Spleen (tissue), 11 donors: Measurements from ENCODE around the gene CASQ1. TPM values are rescaled to one million over a fixed set of nuclear protein-coding genes. Genes with fewer than 3 reads are reported as not detected.

Experiments used
- DNase-seq: peaks from one replicate; pipeline ENCODE4 v3.0.0-alpha.2; 2020
- H3K27ac ChIP-seq, 8 donors: fragments of 200-600 bp; sonication (generic) in 7 of 8; 1 replicate in 4 of 8; 2 replicates in 4 of 8; pipeline versions ENCODE4 v1.5.0 to v1.8.0; 2016 to 2021; ENCODE audit warnings: inconsistent platforms in 4 of 8, mild to moderate bottlenecking in 4 of 8, moderate library complexity in 1 of 8
- H3K27me3 ChIP-seq, 7 donors: fragments of 200-600 bp; sonication (generic) in 6 of 7; replicated peaks in 1 of 7; 1 replicate in 4 of 7; 2 replicates in 3 of 7; pipeline versions ENCODE4 v1.5.0 to v1.8.0; 2016 to 2021; ENCODE audit warnings: inconsistent platforms in 3 of 7, mild to moderate bottlenecking in 1 of 7
- H3K36me3 ChIP-seq, 6 donors: fragments of 200-600 bp; sonication (generic) in 5 of 6; 1 replicate in 4 of 6; 2 replicates in 2 of 6; pipeline versions ENCODE4 v1.5.0 to v1.8.0; 2016 to 2021; ENCODE audit warnings: inconsistent platforms in 2 of 6
- H3K4me1 ChIP-seq, 6 donors: fragments of 200-600 bp; sonication (generic) in 5 of 6; 1 replicate in 3 of 6; 2 replicates in 3 of 6; pipeline versions ENCODE4 v1.5.0 to v1.8.0; 2016 to 2021; ENCODE audit warnings: inconsistent platforms in 3 of 6
- H3K4me3 ChIP-seq, 8 donors: fragments of 200-600 bp; sonication (generic) in 7 of 8; 1 replicate in 4 of 8; 2 replicates in 4 of 8; pipeline versions ENCODE4 v1.5.0 to v1.8.0; 2016 to 2021; ENCODE audit warnings: inconsistent platforms in 4 of 8, mild to moderate bottlenecking in 4 of 8, moderate library complexity in 2 of 8
- H3K9me3 ChIP-seq, 8 donors: fragments of 200-600 bp; sonication (generic) in 7 of 8; 1 replicate in 4 of 8; 2 replicates in 4 of 8; pipeline versions ENCODE4 v1.5.0 to v1.8.0; 2016 to 2021; ENCODE audit warnings: inconsistent platforms in 4 of 8
- POLR2A ChIP-seq, 3 donors: fragments of 450-650 bp; IDR thresholded peaks; one replicate each; pipeline ENCODE4 v1.5.1; 2017; ENCODE audit warnings: antibody characterized with exemption in 3 of 3, mild to moderate bottlenecking in 1 of 3
- POLR2AphosphoS5 ChIP-seq, 3 donors: sonication (generic); formaldehyde crosslinking; IDR thresholded peaks; one replicate each; pipeline ENCODE4 v1.5.1; 2017; ENCODE audit warnings: antibody characterized with exemption in 3 of 3
- WGBS, 5 donors: extraction: QIAGEN DNeasy Blood & Tissue Kit in 3 of 5; methylation state at CpG; one replicate each; pipeline versions ENCODE4 v1.1.5 to v1.1.7; 2013 to 2018; 5-methylcytosine and 5-hydroxymethylcytosine counted together
- intact Hi-C: fragments of 100-400 bp; cut with DNase I; formaldehyde crosslinking; loops from one replicate; pipeline ENCODE4 v1.15.0; 2023; ENCODE audit warnings: low total_unique reads
- polyA plus RNA-seq, 3 donors: library from polyadenylated mRNA; stranded (reverse); fragments of 200-250 nt; gene quantifications; one replicate each; pipeline ENCODE4 v1.2.1, GENCODE V29; 2013
- total RNA-seq, 7 donors: library from RNA; depleted of rRNA in 3 of 7; stranded (reverse); fragments of >200 nt in 3 of 7; fragmentation: NEBNext Ultra II Directional in 4 of 7; extraction: Animal tissue kit (Norgen Biotek cat#: 25700) in 4 of 7; gene quantifications; one replicate each; pipeline versions ENCODE4 v1.1.0 to v1.2.1, GENCODE V29; 2016 to 2021
- TF ChIP-seq, protein P1 (sequence below), 11 experiments: fragments of 200-600 bp in 7 of 11; fragments of 450-650 bp in 4 of 11; sonication (generic) in 4 of 11; IDR thresholded peaks in 8 of 11; conservative IDR thresholded peaks in 3 of 11; 1 replicate in 7 of 11; 2 replicates in 4 of 11; pipeline versions ENCODE4 v1.4.0 to v1.8.0; 2016 to 2021; ENCODE audit warnings: antibody characterized with exemption in 11 of 11, inconsistent platforms in 4 of 11, mild to moderate bottlenecking in 1 of 11
- donor health status: healthy with polysubstance abuse.
- donor health status: DM: no; HTN: no; CAD: no; lungs with moderate emphysema.
- donor health status: DM: no; HTN: no; CAD: no.
- donor health status: Bipolar disorder and iron deficiency.
- donor health status: healthy.
- donor health status: DM: no; HTN: no; CAD: no.
- donor health status: DM: yes; HTN: yes; CAD: no.

Gene CASQ1
- total and polyA plus RNA-seq, 10 donors, result 0.37 to 1.5 (median 0.92) TPM; not detected in 3

GRCh38 chr1:160158534-160158933, 31.8 kb upstream of the CASQ1 start:
- WGBS, 5 donors, result 82 to 88% (median 85%) methylated on average over 4 of the region's 4 CpGs
- DNase-seq, result no peak
- no peaks in the 10 kb centered on the region for H3K36me3 ChIP-seq
- no peak overlapping the region for H3K4me3 ChIP-seq
- no peaks in the 10 kb centered on the region for H3K9me3 ChIP-seq
- no peaks in the 10 kb centered on the region for H3K27me3 ChIP-seq
- intact Hi-C loops, result no loop called here
- TF ChIP-seq POLR2A (IDR thresholded peaks at IDR 0.05) (no peak), POLR2AphosphoS5 (IDR thresholded peaks at IDR 0.05) (no peak)
- TF ChIP-seq, protein P1, sequence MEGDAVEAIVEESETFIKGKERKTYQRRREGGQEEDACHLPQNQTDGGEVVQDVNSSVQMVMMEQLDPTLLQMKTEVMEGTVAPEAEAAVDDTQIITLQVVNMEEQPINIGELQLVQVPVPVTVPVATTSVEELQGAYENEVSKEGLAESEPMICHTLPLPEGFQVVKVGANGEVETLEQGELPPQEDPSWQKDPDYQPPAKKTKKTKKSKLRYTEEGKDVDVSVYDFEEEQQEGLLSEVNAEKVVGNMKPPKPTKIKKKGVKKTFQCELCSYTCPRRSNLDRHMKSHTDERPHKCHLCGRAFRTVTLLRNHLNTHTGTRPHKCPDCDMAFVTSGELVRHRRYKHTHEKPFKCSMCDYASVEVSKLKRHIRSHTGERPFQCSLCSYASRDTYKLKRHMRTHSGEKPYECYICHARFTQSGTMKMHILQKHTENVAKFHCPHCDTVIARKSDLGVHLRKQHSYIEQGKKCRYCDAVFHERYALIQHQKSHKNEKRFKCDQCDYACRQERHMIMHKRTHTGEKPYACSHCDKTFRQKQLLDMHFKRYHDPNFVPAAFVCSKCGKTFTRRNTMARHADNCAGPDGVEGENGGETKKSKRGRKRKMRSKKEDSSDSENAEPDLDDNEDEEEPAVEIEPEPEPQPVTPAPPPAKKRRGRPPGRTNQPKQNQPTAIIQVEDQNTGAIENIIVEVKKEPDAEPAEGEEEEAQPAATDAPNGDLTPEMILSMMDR (IDR thresholded peaks at IDR 0.05 in 8 of 11, conservative IDR thresholded peaks at IDR 0.05 in 3 of 11), result no peak
- H3K4me1 ChIP-seq, result peaks cover 0 to 6% (median 0%) of the 10 kb centered on the region in 6 donors
- no peak overlapping the region for H3K27ac ChIP-seq

- H3K4me3 ChIP-seq, result no peak overlapping the region
- TF ChIP-seq, protein P1 (IDR thresholded peaks at IDR 0.05 in 8 of 11, conservative IDR thresholded peaks at IDR 0.05 in 3 of 11), result no peak
- TF ChIP-seq POLR2AphosphoS5 (IDR thresholded peaks at IDR 0.05) (no peak), POLR2A (IDR thresholded peaks at IDR 0.05) (no peak)
- peaks cover 0 to 6% (median 0%) of the 10 kb centered on the region in 6 donors for H3K4me1 ChIP-seq
- H3K27ac ChIP-seq, result no peak overlapping the region
- no peak for DNase-seq
- intact Hi-C loops, result no loop called here
- no peaks in the 10 kb centered on the region for H3K9me3 ChIP-seq
- no peaks in the 10 kb centered on the region for H3K36me3 ChIP-seq
- H3K27me3 ChIP-seq, result no peaks in the 10 kb centered on the region
Observed at GRCh38 chr1:160159846-160160245, 30.5 kb upstream of the CASQ1 start.

DNA sequence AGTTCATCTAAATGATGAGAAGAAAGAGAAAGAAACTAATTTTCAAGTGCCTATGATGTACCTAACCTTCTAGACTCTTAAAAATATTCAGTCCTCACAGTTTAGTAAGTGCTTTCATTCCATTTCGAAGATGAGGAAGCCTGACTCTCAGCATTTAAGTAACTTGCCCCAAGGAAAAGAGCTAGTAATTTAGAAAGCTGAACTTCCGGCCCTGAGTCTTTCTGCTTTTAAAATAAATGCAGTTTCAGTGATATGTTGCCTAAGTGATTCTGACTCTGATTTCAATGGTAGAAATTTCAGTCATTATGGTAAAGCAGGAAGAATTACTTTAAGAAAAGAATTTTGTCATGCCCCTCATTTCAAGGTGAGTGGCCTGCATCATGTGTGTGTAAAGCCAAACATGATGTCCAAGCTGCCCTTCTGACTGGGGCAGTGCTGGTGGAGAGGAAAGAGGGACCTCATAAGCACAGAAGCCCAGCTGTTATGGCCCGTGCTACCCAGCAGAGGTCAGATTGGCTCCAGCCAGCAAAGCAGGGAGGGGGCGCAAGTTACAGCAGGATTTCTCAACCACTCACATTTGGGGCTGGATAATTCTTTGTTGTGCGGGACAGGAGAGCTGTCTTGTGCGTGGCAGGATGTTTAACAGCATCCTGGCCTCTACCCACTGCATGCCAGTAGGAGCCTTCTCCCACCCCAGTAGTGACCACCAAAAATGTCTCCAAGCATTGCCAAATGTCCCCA, 28.2 kb upstream of the CASQ1 start:
- H3K36me3 ChIP-seq, result no peaks in the 10 kb centered on the region
- intact Hi-C loops, result no loop called here
- H3K9me3 ChIP-seq, result no peaks in the 10 kb centered on the region
- WGBS, 5 donors, result 51 to 68% (median 57%) methylated on average over 6 of the region's 6 CpGs
- TF ChIP-seq POLR2AphosphoS5 (IDR thresholded peaks at IDR 0.05), result no peak
- TF ChIP-seq, protein P1 (IDR thresholded peaks at IDR 0.05 in 8 of 11, conservative IDR thresholded peaks at IDR 0.05 in 3 of 11), result peak in 4 of 11 experiments; percentile 10 to 34 (median 21)
- DNase-seq, result no peak
- no peak overlapping the region for H3K4me3 ChIP-seq
- no peaks in the 10 kb centered on the region for H3K27me3 ChIP-seq
- H3K27ac ChIP-seq, result peak overlapping the region in 5 of 8 donors; percentile 51 to 66 (median 56)
- peaks cover 0 to 16% (median 0%) of the 10 kb centered on the region in 6 donors for H3K4me1 ChIP-seq

DNA sequence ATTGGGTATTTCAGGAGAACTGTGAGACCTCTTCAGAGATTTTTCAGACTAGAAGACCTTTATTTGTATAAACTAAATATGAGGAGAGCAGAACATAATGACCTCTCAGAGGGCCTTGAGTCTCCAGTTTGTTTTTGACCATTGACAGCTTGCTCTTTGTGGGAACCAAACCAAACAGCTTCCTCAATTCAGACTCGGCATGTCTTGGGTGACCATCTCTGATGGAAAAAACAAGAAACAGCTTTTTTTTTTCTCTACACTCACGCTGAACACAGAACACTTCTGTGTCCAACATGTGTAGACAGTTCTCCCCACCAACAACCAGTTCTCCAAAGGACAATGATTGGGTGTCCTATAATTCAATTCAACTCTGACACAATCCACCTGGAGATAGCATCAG, 27.4 kb upstream of the CASQ1 start:
- Histone ChIP-seq H3K9me3 (no peaks in the 10 kb centered on the region), H3K27ac (peak overlapping the region in 5 of 8 donors; percentile 51 to 66 (median 56)), H3K4me3 (no peak overlapping the region), H3K4me1 (peaks cover 0 to 16% (median 0%) of the 10 kb centered on the region in 6 donors), H3K27me3 (no peaks in the 10 kb centered on the region), H3K36me3 (no peaks in the 10 kb centered on the region)
- DNase-seq, result no peak
- 39 to 75% (median 57%) methylated on average over 2 of the region's 2 CpGs for WGBS, 5 donors
- intact Hi-C loops, result no loop called here
- TF ChIP-seq, protein P1 (IDR thresholded peaks at IDR 0.05 in 8 of 11, conservative IDR thresholded peaks at IDR 0.05 in 3 of 11), result no peak
- TF ChIP-seq POLR2AphosphoS5 (IDR thresholded peaks at IDR 0.05), result no peak
